ENCODE results near the gene ZBTB37.
"Not testable (repeated sequence)": the region's sequence is repeated elsewhere in the genome, so short reads cannot be mapped to it uniquely, and the experiment has no call there.

ZBTB37 gene

GRCh38 chr1:173865468-173866164, 2.6 kb upstream of the ZBTB37 start:
- peak; percentile 49 for DNase-seq (ENCODE audit: low spot score)

DNA sequence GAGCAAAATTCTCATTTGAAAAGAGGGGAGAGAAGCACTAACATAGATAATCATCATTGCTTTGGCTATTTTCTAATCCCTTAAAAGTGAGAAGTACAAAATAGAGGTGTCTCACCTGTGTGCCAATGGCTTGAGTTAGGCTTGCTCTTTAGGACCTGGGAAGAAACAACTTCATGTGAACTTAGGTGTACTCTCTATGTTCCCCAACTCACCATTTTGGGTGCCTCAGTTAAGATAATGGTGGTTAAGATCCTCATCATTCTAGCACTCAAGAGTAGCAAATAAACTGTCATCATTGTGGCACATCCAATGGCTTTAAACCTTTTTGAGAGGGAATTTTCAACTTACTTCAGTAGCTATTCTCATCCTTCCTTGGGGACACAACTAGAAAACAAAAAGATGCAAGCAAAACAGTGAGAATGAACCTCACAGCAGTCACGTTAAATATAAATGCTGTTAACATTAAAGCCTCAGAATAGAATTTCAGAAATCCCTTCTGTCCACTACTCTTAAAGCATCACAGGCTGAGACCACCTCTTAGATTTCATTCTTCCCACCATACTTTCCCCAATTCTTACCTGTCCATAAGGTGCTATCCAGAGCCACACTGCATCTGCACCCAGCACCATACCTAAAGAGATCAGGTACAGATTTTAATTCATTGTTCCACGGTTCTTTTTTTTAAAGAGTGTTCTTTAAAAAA, 1.6 kb upstream of the ZBTB37 start:
- peak; percentile 56 for DNase-seq (ENCODE audit: low spot score)

DNA sequence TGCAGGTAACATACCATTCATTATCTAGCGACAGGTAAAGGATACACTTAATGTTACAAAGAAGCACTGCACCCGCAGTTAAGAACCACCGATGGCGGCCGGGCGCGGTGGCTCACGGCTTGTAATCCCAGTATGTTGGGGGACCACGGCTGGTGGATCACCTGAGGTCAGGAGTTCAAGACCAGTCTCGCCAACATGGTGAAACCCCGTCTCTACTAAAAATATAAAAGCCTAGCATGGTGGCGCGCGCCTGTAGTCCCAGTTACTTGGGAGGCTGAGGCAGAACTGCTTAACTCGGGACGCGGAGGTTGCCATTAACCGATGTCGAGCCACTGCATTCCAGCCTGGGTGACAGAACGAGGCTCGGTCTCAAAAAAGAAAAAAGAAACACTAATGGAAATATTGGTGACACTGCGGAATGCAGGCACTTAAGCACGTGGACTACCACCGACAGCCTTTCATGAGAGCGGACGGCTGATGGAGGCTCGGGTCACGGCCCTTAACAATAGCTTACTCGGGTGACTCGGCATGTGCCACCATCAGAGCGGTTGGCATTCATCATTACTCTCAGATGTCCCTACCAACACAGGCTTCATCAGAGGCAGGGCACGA, 933 bp upstream of the ZBTB37 start:
- DNase-seq (ENCODE audit: low spot score), result no peak

GRCh38 chr1:173867753-173868265, 371 bp upstream of the ZBTB37 start, which contains the start of gene GAS5:
Gene GAS5 (minus strand): TSS chr1:173867989.
- DNase-seq (ENCODE audit: low spot score), result peak; percentile 98

DNA sequence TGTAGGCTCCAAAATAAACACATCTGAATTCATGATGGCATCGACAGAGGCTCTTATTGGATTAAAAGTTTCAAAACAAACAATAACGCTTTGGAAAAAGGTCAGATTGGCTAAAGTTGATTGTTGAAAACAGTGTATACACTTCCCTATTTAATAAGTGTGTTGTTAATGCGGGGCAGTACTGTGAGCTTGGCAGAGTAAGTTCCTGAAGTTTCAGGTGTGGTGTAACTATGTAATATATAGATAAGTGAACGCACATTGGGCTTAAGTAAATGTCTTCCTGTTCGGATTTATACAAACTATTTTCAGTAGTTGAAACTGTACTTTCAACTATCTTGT, 810 bp downstream of the ZBTB37 start:
- no peak for DNase-seq (ENCODE audit: low spot score)

DNA sequence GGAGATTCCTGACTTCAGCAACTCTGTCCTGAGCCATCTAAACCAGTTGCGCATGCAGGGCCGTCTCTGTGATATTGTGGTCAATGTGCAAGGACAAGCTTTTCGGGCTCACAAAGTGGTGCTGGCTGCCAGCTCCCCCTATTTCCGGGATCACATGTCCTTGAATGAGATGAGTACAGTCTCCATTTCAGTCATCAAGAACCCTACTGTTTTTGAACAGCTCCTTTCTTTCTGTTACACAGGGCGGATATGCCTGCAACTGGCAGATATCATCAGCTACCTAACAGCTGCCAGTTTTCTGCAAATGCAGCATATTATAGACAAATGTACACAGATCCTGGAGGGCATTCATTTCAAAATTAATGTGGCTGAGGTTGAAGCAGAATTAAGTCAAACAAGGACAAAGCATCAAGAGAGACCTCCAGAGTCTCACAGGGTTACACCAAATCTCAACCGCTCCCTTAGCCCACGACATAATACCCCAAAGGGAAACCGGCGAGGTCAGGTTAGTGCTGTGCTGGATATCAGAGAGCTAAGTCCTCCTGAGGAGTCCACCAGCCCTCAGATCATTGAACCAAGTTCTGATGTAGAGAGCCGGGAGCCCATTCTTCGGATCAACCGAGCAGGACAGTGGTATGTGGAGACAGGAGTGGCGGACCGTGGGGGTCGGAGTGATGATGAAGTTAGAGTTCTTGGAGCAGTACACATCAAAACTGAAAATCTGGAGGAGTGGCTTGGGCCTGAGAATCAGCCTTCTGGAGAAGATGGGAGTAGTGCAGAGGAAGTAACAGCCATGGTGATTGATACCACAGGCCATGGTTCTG, 2.3 kb downstream of the ZBTB37 start:
- DNase-seq (ENCODE audit: low spot score), result peak; percentile 33

GRCh38 chr1:173871091-173871490, 2.9 kb downstream of the ZBTB37 start:
- no peak for DNase-seq (ENCODE audit: low spot score)

DNA sequence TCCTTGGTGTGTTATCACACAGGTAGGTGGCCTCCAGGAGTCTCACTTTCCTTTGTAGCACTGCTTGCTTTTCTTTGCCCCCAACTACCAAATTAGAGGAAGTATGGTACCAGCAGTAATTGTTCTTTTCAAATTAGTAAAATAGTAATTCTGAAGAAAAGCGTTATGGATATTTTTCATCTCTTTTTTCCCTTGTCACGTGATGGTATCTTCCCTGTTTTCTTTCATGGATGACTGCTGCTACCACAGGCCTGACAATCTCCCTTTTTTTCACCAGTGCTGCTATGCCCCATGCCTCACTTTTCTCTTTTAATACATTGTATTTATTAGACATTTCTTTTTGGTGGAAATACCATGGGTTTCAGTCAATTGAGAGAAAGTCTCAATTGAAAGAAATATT, 3.3 kb downstream of the ZBTB37 start:
- no peak for DNase-seq (ENCODE audit: low spot score)

DNA sequence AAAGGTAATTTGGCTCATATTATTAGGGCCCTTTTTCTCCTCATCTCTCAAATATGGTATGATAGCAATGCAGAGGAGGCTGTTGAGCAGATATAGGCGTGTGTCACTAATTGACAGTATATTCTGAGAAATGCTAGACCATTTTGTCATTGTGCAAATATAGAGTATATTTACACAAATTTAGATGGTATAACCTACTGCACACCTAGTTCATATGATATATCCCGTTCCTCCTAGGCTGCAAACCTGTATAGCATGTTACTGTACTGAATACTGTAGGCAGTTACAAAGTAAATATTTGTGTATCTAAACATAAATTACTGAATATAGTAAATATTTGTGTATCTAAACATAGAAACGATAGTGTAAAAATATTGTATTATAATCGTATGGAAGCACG, 8.6 kb downstream of the ZBTB37 start:
- DNase-seq (ENCODE audit: low spot score), result no peak

DNA sequence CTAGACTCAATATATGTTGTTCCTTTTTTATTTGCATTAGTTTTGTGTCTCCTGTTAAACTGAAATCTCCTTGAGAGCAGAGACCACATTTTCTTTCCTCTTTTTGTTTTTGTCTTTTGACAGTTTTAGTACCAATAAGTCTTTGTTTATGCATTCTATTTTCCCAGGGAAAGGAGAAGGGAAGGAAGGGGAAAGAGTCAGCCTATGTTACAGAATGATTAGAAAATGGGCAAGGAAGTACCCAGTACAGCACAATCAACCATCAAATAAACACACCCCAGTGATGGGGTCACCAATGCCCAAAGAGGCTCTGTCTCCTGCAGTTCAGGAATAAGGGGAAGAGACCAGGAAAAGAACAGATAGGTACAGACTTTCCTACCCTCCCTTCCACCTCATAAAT, 10.1 kb downstream of the ZBTB37 start:
- no peak for DNase-seq (ENCODE audit: low spot score)

DNA sequence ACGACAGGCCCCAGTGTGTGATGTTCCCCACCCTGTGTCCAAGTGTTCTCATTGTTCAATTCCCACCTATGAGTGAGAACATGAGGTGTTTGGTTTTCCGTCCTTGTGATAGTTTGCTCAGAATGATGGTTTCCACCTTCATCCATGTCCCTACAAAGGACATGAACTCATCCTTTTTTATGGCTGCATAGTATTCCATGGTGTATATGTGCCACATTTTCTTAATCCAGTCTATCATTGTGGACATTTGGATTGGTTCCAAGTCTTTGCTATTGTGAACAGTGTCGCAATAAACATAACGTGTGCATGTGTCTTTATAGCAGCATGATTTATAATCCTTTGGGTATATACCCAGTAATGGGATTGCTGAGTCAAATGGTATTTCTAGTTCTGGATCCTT, 12.9 kb downstream of the ZBTB37 start:
- not testable (repeated sequence) for DNase-seq (ENCODE audit: low spot score)

DNA sequence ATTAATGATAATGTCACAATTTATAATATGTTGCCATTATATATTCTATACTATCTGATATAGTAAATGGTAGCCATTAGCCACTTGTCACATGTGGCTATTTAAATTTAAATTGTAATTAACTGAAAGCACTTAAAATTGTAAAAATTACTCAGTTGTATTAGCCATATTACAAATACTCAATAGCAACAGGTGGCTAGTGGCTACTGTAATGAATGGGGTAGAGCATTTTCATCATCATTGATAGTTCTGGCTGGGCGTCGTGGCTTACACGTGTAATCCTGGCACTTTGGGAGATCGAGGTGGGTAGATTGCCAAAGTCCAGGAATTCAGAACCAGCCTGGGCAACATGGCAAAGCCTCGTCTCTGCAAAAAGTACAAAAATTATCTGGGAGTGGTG, 16.5 kb downstream of the ZBTB37 start:
- DNase-seq (ENCODE audit: low spot score), result no peak

DNA sequence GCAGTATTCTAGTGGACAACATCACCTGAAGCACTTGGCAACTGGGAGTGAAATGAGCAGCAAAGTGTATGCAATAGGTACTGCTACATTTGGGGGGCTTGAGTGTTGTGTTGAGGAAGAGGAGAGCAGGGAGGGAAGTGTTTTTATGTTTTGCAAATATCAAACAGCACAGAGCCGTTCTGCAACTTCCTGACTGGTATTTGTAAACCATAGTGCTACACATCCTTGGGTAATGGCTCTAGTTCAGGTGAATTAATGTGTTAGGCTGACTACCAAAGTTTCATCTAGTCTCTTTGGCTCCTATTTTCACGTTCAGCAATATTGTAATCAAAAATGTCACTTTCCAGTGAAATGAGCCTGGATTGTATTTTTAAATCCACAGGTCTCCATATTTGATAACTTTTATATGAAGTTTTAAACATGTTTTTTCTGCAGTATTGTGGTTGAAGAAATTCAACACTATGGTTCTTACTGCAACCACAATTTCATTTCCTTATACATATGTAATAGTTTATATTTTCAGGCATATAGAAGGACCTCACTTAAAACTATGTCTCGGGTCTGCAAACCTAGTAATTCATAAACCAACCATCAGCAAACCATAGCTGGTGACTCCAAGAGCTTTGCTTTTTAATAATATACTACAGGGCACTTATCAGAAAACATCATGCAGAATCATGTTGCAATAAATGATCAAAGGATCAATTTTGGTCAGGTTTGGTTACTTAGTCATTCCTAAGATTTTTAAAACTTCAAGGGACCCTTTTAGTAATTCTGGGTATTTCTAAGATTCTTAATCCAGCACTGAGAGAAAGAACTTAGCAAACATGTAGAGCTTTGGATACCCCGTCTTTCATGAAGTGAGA, 18.8 kb downstream of the ZBTB37 start:
- DNase-seq (ENCODE audit: low spot score), result no peak

DNA sequence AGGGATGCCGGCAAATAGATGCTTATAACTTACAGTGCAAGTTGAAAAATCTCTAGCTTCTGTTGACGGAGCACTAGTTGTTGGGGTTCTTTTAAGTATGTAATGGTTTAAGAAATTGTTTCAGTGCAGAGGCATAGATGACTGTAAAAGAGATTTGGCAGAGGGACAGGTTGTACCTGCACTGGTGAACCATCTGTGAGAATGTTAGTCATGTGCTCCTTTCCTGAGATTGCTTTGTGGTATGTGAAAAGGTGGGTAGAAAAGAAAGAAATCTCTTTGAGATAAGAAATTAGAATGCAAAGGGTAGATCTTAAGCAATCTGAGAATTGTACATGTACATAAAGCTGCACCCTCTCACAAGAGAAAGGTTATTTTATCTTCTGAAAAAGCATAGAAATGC, 19.4 kb downstream of the ZBTB37 start:
- DNase-seq (ENCODE audit: low spot score), result no peak

DNA sequence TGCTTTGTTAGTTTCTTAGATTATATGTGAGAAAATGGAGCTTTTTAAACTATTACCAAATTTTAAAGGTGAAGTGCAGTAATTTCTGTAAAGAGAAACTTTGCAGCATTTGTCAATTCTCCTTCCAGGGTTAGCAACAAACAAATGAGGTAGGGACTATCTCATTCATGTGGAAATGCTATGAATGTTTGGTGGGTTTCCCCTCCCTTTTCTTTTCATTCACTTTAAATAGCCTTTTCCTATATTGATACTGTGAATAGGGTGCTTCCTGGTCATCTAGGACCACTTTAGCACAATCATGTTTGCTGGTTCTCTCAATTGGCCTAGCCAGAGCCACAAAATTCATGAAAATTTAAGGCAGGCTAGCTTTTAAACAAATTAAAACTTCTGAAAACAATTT, 20.6 kb downstream of the ZBTB37 start:
- no peak for DNase-seq (ENCODE audit: low spot score)

- no peak for DNase-seq (ENCODE audit: low spot score)
These were observed 21.7 kb downstream of the ZBTB37 start for GRCh38 chr1:173889885-173890284.

DNA sequence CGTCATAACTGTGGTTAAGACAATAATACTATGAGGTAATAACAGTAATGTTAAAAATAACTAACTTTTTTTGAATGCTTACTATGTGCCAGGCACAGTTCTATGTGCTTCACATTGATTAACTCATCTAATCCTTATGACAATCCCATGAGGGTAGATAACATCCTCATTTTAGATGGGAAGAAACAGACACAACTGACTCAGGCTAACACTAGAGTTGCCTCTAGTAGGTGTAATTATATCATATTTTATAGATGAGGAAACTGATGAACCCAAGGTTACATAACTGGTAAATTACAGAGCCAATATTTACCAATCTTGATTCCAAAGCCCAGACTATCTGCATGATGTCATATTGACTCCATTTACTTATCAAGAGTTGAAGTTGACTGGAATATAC, 25.4 kb downstream of the ZBTB37 start:
- no peak for DNase-seq (ENCODE audit: low spot score)

DNA sequence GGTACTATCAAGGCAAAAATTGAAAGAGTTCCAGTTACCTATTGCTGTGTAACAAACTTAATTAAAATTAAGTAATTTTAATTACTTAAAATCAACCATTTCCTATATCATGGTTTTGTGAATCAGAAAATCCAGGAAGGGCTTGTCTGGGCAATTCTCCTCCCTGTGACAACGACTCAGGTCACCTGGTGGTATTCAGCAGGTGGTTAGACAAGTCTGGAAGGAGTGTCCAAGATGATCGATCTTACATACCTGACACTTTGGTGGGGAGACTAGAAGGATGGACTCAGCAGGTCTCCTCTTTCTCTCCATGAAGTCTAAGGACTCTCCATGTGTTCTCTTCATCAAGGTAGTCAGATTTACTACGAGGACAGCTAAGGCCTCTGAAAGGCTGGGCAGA, 26.0 kb downstream of the ZBTB37 start:
- DNase-seq (ENCODE audit: low spot score), result no peak

- no peak for DNase-seq (ENCODE audit: low spot score)
These were observed 32.2 kb downstream of the ZBTB37 start for GRCh38 chr1:173900427-173900826.

GRCh38 chr1:173900992-173901391, 32.8 kb downstream of the ZBTB37 start:
- DNase-seq (ENCODE audit: low spot score), result no peak

DNA sequence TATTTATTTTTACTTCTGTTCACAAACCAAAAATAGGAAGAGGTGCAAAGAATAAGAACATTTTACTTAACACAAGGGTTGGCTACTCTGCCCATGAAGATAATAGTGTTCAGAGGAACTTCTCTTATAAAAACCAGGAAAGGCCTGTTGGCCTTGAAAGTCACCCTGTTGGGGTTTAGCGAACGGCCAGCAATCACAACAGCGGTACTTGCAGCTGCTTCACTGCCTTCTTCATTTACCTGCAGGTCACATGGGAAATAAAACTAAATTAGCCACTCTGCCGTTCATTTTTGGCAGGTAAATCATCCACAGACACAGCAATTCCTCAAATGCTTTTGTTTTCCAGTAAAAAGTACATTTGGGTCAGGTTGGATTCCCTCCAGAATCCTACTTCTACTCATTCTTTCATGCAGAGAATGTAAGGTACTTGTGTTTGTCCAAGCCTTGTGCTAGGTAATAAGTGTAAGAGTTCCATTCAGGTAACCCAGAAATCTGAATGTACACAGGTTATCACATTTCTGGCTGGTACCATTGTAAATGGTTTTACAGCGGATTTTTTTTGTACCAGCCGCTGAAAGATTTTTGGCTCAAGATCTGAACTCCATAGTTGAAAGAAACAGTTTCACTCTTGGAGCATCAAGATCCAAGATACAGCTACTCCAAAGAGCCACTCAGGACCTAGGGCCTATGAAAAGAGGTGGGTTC, 35.8 kb downstream of the ZBTB37 start:
- no peak for DNase-seq (ENCODE audit: low spot score)
